Lower leg skin (tissue), 3 donors: ENCODE results near the gene FAM107B.

Experiments
- POLR2A ChIP-seq, 2 donors: fragments of 450-650 bp; IDR thresholded peaks; one replicate each; pipeline ENCODE4 v1.6.1; 2016 to 2017; ENCODE audit warnings: antibody characterized with exemption in 2 of 2, mild to moderate bottlenecking in 1 of 2, moderate library complexity in 1 of 2
- TF ChIP-seq, protein P1 (sequence below), 3 donors: fragments of 450-650 bp; IDR thresholded peaks; one replicate each; pipeline ENCODE4 v1.5.1; 2016; ENCODE audit warnings: antibody characterized with exemption in 3 of 3, mild to moderate bottlenecking in 3 of 3, moderate library complexity in 2 of 3

DNA sequence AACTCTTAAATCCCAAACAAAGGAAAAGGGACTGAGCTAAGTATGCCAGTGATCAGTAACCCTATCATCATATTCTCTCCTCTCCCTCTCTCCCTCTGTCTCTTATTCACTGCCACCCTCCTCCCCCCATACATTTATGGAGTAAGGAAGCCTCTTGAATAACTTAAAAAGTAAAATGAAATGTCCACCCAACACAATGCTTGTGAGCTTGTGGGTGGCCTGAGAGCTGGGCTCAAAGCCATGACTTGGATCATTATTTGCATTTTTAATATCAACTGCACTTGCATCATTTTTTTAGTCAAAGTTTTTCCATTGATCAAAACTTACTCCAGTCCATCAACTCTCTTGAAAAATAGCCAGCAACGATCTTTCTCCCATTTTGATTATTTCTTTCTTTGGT lies 46.8 kb downstream of the FAM107B start:
- TF ChIP-seq, protein P1, sequence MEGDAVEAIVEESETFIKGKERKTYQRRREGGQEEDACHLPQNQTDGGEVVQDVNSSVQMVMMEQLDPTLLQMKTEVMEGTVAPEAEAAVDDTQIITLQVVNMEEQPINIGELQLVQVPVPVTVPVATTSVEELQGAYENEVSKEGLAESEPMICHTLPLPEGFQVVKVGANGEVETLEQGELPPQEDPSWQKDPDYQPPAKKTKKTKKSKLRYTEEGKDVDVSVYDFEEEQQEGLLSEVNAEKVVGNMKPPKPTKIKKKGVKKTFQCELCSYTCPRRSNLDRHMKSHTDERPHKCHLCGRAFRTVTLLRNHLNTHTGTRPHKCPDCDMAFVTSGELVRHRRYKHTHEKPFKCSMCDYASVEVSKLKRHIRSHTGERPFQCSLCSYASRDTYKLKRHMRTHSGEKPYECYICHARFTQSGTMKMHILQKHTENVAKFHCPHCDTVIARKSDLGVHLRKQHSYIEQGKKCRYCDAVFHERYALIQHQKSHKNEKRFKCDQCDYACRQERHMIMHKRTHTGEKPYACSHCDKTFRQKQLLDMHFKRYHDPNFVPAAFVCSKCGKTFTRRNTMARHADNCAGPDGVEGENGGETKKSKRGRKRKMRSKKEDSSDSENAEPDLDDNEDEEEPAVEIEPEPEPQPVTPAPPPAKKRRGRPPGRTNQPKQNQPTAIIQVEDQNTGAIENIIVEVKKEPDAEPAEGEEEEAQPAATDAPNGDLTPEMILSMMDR (IDR thresholded peaks at IDR 0.05) = no peak
- no peak for TF ChIP-seq POLR2A (IDR thresholded peaks at IDR 0.05)
